Measurements from ENCODE around the gene GOLGA2.
A peak's percentile ranks its signal among the peaks of the same experiment; 100 is the strongest.

The GOLGA2 gene

GRCh38 chr9:128294142-128294541, 18.3 kb upstream of the GOLGA2 start:
- DNase-seq (ENCODE audit: low spot score) = no peak

GRCh38 chr9:128293091-128293490, 17.3 kb upstream of the GOLGA2 start:
- no peak for DNase-seq (ENCODE audit: low spot score)

GRCh38 chr9:128292009-128292408, 16.2 kb upstream of the GOLGA2 start:
- no peak for DNase-seq (ENCODE audit: low spot score)

DNA sequence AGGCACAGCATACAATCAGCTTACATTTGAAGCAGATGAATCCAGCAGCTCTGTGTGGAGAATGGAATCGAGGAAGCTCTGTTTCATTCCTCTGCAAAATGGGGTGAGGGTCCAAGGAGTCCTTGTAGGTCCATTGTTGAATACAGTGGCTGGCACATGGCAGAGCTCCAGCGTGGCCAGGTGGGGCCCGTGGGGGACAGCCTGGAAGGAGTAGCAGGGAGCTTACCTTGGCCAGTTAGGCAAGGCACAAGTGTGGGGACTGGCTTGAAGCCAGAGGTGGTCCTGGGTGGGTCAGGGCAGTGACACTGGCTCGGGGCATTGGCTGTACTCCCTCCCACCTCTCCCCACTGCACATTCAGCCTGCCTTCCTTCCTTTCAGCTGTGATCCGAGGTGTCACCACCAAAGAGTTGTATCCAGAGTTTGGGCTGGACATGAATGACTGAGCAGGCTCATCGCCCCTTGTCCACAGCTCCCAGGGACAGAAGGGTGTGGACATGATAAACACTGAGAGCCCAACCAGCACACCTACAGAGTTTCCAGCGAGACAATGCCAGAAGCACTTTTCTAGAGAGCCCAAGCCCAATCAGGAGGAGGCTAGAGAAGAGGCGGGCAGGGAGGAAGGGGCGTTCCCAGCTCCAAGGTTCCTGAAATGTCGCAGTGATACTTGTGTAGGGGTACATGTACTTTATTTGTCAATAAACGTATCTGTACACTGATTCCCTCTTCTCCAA, 12.6 kb upstream of the GOLGA2 start:
- DNase-seq (ENCODE audit: low spot score) = no peak

DNA sequence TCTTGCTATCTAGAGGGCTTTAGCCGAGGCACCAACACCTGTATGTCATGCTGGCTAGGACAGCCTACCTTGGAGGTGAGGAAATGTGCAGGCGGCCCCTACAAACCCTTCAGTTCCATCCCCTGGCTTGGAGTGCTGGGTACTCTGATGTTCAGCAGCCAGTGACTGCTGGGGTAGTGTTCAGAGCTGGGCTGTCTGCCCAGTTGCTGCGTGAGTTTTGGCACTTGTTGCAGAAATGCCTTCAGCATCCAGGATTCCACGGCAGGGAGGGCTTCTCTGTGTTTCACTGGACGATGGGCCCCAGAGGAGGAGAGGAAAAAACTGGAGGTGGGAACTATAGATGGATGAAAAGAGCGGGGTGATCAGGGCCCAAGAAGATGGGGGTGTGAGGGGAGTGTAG, 10.6 kb upstream of the GOLGA2 start:
- DNase-seq (ENCODE audit: low spot score) = no peak

GRCh38 chr9:128285033-128285784, 9.4 kb upstream of the GOLGA2 start:
- DNase-seq (ENCODE audit: low spot score) = no peak

- no peak for DNase-seq (ENCODE audit: low spot score)
These were observed 6.7 kb upstream of the GOLGA2 start for GRCh38 chr9:128282500-128282899.

GRCh38 chr9:128280084-128280622, 4.3 kb upstream of the GOLGA2 start:
- no peak for DNase-seq (ENCODE audit: low spot score)

- DNase-seq (ENCODE audit: low spot score) = peak; percentile 75
These were observed 3.6 kb upstream of the GOLGA2 start for GRCh38 chr9:128279088-128280073.

DNA sequence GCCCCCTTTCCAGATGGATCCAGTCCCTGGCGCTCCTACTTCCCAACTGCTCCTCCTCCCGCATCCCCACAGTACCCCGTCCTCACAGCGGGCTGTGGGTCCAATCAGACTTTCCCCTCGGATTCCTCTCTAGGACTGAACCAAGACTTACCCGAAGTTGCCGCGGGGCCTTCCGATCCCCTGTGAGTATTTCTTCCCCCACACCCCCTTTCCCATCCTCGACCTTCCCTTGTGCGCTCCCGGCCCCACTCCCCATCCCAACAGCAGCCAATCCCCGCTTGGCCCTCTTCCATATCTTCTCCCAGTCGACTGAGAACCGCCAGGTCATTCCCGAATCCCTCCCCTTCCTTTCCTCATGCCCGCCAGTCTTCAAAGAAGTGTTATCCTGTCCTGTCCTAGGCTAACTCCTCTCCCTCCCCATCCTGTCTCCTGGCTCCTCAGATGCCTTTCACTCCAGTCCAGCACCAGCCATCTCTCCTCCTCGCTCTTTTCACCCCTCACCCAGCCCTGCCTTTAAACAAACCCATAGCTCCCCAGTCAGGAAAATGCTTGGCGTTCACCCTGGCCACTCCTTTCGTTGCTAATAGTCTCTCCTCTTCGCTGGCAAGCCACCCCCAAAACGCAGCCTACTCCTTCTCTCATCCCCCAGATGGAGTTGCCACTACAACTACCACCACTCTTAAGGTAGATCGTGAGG, 915 bp upstream of the GOLGA2 start:
- peak; percentile 25 for DNase-seq (ENCODE audit: low spot score)

DNA sequence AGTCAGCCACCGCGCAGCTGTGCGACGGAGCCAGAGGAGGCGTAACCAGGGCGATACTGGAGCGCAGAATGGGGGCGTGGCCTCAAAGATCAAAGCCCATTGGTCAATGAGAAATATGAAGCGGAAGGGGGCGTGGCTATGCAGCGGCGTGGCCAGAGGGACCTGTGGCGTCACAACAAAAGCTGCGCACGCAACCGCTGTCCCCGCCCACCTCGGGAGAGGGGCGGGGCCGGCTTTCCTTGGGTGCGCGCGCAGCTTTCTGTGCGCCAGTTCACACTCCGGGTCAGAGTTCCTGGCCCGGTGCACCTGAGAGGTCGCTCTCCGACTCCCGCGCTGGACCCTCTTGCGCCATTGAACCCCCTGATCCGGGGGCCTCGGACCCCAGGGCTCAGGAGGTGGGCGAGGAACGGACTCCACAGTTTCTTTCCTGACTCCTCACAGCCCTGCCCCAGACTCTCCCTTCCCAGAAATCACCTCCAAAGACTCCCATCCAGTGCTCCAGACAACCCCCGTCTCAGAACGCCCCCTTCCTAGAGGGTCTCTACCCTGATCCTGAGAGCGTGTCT, 284 bp upstream of the GOLGA2 start, which contains the start of gene SWI5:
Gene SWI5 (plus strand): TSS at position 269 of the 566 bp plus-strand sequence.
- peak; percentile 98 for DNase-seq (ENCODE audit: low spot score)

DNA sequence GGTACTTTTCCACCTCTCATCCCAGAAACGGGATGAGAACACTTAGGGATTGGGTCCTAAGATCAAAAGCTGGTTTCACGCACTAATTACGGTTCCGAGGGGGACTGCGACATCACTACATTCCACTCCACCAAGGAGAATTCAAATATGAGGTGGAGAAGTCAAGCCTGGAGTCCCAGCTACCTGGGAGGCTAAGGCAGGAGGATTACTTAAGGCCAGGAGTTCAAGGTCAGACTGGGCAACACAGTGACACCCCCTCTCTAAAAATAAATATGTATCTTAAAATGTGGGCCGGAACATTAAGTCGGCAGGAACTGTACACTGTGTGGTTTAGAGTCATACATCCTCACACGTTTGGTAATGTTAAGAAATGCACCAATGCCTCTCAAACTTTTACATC, 1.6 kb downstream of the GOLGA2 start:
- DNase-seq (ENCODE audit: low spot score) = no peak

DNA sequence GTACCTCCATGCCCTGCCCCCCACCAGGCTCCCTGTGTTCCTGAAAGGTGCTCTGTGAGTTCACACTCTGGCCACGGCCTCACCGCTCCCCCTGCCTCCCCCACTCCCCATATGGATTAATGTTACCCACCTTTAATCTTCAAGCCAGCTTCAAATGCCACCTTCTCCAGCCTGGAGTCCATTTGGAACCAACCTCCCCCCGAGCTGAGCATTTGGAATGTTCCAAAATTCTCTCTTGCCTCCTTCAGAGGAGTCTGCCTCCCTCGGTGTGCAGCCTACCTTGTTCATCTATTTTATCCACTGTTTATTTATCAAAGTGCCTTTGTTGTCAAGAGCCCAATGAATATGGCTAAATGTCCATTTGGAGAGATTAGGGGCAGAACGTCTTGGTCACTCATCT, 4.3 kb downstream of the GOLGA2 start:
- DNase-seq (ENCODE audit: low spot score) = no peak

DNA sequence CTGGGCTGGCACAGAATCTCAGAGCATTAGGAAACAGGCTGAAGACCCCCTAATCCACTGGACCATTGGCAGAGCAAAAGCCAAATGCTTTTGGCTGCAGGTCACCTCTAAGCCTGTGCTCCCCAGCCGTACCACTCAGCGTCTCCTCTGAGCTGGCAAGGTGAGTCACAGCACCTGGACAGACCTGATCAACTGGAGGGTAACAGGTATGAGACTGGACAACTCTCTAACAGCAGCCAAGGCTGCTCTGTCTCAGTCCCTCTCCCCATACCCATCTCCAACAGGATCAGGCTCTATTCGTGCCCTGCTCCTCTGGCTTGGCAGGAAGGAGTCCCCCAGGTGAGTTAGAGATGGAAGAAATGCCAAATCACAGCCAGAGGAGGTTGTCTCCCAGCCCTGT, 4.7 kb downstream of the GOLGA2 start:
- no peak for DNase-seq (ENCODE audit: low spot score)

DNA sequence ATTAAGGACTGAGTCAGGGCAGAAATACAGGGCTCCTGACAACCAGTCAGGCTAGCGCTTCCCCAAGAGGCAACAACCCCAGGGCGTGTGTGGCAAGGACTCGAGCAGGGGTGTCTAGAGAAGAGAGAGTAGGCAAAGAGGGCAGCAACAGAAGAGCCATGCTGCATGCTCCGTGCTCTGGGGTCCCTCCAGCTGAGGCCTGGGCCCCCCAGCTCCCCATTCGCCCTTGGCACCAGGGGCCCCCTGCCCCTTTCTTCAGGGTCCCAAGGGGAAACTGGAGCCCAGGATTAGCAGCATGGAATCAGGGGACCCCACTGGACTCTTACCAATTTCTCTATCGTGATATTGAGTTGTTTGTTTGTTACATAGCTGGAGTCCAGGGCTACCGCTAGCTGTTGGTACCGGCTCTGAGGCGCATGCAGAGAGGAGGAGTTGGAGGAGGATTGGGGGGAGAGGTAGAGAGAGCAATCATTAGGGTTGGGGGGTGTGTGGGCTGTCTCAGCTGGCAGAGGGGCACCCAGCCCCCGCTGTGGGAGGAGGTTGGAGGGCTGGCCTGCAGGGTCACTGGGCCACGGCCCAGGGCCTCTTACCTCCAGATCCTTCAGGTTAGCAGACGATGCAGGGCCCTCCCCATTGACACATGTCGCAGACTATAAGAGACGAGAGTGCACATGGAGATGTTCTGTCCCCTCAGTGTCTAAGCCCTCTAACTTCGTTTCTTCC, 8.8 kb downstream of the GOLGA2 start:
- DNase-seq (ENCODE audit: low spot score) = no peak

DNA sequence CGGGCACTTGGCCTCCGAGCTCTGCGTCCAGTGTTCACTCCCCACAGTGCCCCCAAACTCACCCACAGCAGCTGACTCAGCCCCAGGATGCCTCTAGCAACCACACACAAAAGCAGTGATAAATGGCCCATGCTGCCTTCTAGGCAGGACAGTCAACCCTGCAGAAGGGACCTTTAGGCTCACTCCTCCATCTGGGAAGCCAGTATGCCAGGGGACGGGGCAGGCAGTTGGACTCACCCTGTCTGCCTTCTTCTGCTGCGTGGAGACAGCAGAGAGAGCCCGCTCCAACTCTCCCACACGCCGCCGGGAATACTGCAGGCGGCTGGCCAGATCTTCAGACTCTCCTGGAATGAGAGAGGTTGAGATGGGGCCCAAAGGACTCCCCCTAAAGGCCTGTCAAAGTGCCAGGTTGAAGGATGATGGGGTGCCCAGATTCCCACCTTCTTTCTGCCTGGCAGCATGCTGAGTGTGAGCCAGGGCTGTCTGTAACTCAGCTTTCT, 10.4 kb downstream of the GOLGA2 start:
- no peak for DNase-seq (ENCODE audit: low spot score)

DNA sequence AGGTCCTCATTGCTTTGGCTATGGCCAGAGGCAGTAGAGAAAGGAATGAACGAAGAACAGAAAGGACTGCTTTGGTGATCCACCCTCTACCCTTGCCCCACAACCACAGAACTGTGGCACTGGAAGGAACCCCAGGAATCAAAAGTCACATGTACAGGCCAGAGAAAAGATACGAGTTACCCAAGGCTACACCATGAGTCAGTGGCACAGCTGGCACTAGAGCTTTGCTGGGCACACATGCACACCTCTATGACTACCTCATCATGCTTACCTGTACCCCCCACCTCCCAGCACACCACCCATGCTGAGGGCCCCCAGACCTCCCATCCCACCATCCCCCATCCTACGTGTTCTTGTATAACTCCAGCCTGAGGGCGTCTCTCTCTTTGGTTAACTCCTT, 13.1 kb downstream of the GOLGA2 start:
- no peak for DNase-seq (ENCODE audit: low spot score)

DNA sequence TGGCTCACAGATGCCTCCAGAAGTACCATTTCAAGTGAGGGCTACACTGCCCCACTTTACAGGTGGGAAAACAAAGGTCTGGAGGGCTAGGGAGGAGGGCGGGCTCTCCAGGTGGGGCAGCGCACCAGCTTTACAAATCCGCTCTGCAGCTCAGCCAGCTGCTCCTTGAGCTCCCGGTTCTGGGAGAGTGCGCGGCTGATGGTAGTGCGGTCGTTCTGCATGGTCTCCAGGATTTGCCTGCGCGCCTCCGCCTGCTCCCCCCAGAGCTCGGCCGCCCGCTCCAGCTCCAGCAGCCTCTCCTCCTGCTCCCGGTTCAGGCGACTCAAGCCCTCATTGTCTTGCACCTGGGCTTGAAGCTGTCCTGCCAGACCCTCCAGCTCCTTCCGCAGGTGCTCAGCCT, 15.5 kb downstream of the GOLGA2 start:
- DNase-seq (ENCODE audit: low spot score) = no peak

GRCh38 chr9:128259156-128259555, 16.7 kb downstream of the GOLGA2 start:
- DNase-seq (ENCODE audit: low spot score) = no peak

- no peak for DNase-seq (ENCODE audit: low spot score)
These were observed 17.5 kb downstream of the GOLGA2 start for GRCh38 chr9:128258326-128258725.

Data from SW480 (cell line).